ENCODE results near the gene BMP6.
"Not testable (repeated sequence)": the region's sequence is repeated elsewhere in the genome, so short reads cannot be mapped to it uniquely, and the experiment has no call there.

Gene BMP6

GRCh38 chr6:7886132-7886531 is 160.2 kb downstream of the BMP6 start:
- DNase-seq (ENCODE audit: low read depth in 2 of 2): no peak

GRCh38 chr6:7887278-7887991 is 161.5 kb downstream of the BMP6 start:
- DNase-seq (ENCODE audit: low read depth in 2 of 2): no peak

- DNase-seq (ENCODE audit: low read depth in 2 of 2): no peak
Measured at GRCh38 chr6:7888587-7889357, 162.9 kb downstream of the BMP6 start.

- DNase-seq (ENCODE audit: low read depth in 2 of 2): no peak
Measured at GRCh38 chr6:7891078-7891872, 165.4 kb downstream of the BMP6 start.

- not testable (repeated sequence) for DNase-seq (ENCODE audit: low read depth in 2 of 2)
Measured at GRCh38 chr6:7892367-7892766, 166.5 kb downstream of the BMP6 start.

- DNase-seq (ENCODE audit: low read depth in 2 of 2): no peak
Measured at GRCh38 chr6:7893342-7893741, 167.4 kb downstream of the BMP6 start.

GRCh38 chr6:7894262-7895124 is 168.6 kb downstream of the BMP6 start:
- DNase-seq (ENCODE audit: low read depth in 2 of 2): no peak

- no peak for DNase-seq (ENCODE audit: low read depth in 2 of 2)
Measured at GRCh38 chr6:7895125-7895423, 169.2 kb downstream of the BMP6 start.

GRCh38 chr6:7896465-7896987 is 170.6 kb downstream of the BMP6 start:
- DNase-seq (ENCODE audit: low read depth in 2 of 2): no peak

- DNase-seq (ENCODE audit: low read depth in 2 of 2): no peak
Measured at GRCh38 chr6:7897461-7898192, 171.7 kb downstream of the BMP6 start.

GRCh38 chr6:7898193-7898586 is 172.3 kb downstream of the BMP6 start:
- not testable (repeated sequence) for DNase-seq (ENCODE audit: low read depth in 2 of 2)

- no peak for DNase-seq (ENCODE audit: low read depth in 2 of 2)
Measured at GRCh38 chr6:7899101-7899888, 173.4 kb downstream of the BMP6 start.

GRCh38 chr6:7899889-7900213 is 174.0 kb downstream of the BMP6 start:
- DNase-seq (ENCODE audit: low read depth in 2 of 2): no peak

GRCh38 chr6:7900621-7901020 is 174.7 kb downstream of the BMP6 start:
- DNase-seq (ENCODE audit: low read depth in 2 of 2): no peak

- no peak for DNase-seq (ENCODE audit: low read depth in 2 of 2)
Measured at GRCh38 chr6:7901056-7901455, 175.2 kb downstream of the BMP6 start.

GRCh38 chr6:7901780-7902179 is 175.9 kb downstream of the BMP6 start:
- DNase-seq (ENCODE audit: low read depth in 2 of 2): no peak

- no peak for DNase-seq (ENCODE audit: low read depth in 2 of 2)
Measured at GRCh38 chr6:7902221-7902620, 176.3 kb downstream of the BMP6 start.

GRCh38 chr6:7902867-7903266 is 177.0 kb downstream of the BMP6 start:
- DNase-seq (ENCODE audit: low read depth in 2 of 2): no peak

GRCh38 chr6:7903673-7904072 is 177.8 kb downstream of the BMP6 start:
- no peak for DNase-seq (ENCODE audit: low read depth in 2 of 2)

GRCh38 chr6:7904654-7905319 is 178.9 kb downstream of the BMP6 start:
- DNase-seq (ENCODE audit: low read depth in 2 of 2): no peak

All from stimulated activated CD8-positive, alpha-beta memory T cell treated with anti-CD3 and anti-CD28 coated beads, Interleukin-2, amount 100 ng/mL, for 1 hour (primary cell).